ENCODE measurements around the gene LAD1. TPM values are rescaled to one million over a fixed set of nuclear protein-coding genes. Genes with fewer than 3 reads are reported as not detected.

Gene LAD1
- total RNA-seq, 1 experiment from 2014 or later: 0.10 TPM

DNA sequence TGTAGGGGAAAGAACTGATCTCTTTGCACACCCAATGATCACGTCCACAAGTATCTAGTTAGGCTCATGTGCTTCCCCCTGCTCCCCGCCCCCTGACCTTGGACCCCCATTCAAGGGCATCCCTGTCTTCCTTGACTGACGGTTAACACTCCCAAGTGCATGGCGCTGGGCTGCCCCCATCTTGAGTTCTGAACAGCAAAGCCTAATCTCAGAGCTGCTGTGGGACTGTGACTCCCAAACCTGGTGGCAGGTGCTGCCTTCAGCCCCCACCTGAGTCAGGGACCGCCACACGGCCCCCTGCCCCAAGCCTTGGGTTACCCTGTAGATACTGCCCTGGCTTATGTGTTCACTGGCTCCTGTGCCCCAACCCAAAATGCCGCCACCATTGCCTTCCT is 21.5 kb upstream of the LAD1 start:
- ATAC-seq (no peak), DNase-seq (ENCODE audit: low read depth, low spot score) (no peak)
- intact Hi-C loops (cut with micrococcal nuclease; ENCODE audit: unreplicated experiment): no loop called here
- H3K27me3 ChIP-seq (ENCODE audit: control insufficient read depth, insufficient read depth, low read length): peaks cover 3% of the 10 kb centered on the region
- no peak for TF ChIP-seq POLR2AphosphoS5 (IDR thresholded peaks at IDR 0.05; ENCODE audit: low read depth, low read length)
- H3K4me1 ChIP-seq (ENCODE audit: control insufficient read depth, insufficient read depth, low read length): no peaks in the 10 kb centered on the region
- ChIA-PET CTCF (interaction anchor here (0.6 to 1.7 kb wide), 2 partner anchors 15 to 28 kb away, joined by 4 to 5 read pairs; no protein-coding TSS in a partner anchor), POLR2A (no interaction called here)
- in situ Hi-C loops (cut with HindIII; ENCODE audit: low pct_unique_long_range_greater_than_20kb, low sequenced_read_pairs): no loop called here
- no peak overlapping the region for H3K27ac ChIP-seq (ENCODE audit: low read length)
- BruUV-seq (replicated peaks): no TSS peak
- H3K36me3 ChIP-seq (ENCODE audit: control insufficient read depth, insufficient read depth, low read length): no peaks in the 10 kb centered on the region
- no peaks in the 10 kb centered on the region for H3K9me3 ChIP-seq (ENCODE audit: control insufficient read depth, insufficient read depth, low read depth, low read length)
- H3K4me3 ChIP-seq (ENCODE audit: low read depth in 2 of 2, low read length in 2 of 2): no peak overlapping the region

DNA sequence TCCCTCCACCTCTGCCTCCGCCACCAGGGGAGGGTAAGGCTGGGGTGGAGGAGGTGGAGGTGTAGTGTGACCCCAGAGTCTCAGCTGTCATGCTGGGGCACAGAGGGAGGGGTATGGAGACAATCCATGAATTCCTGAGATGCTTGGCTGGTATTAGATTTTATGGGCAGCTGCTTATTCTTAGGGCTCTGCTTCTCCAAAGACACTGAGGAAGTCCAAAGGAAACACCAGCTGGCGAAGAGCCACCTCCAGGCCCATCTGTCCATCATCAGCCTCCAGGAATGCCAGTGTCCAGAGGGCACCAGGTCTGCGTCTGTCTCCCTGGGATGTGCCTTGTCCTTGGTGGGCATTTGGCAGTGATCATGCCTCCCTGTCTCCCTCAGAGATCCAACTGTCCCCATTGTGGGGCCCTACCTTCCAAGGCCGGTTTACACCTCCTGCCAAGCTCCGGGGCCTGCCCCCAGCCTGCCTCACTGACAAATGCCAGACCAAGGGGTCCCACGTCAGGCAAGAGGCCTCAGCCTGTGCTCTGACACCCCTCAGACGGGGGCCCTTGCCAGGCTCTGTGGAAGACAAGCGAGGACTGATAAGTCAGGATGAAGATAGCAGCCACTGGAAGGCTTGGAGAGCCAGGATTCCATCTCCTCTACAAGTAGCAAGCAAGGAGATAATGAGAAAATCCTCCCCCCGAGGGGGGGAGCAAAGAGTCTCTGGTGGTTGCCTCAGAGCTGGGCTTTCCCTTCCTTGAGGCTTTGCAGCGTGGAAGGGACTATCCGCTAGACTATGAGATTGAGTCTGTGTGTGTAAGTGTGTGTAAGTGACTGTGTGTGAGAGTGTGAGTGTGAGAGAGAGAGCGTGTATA is 20.9 kb upstream of the LAD1 start:
- Histone ChIP-seq H3K27me3 (ENCODE audit: control insufficient read depth, insufficient read depth, low read length) (peaks cover 4% of the 10 kb centered on the region), H3K4me3 (ENCODE audit: low read depth in 2 of 2, low read length in 2 of 2) (no peak overlapping the region), H3K4me1 (ENCODE audit: control insufficient read depth, insufficient read depth, low read length) (no peaks in the 10 kb centered on the region), H3K9me3 (ENCODE audit: control insufficient read depth, insufficient read depth, low read depth, low read length) (no peaks in the 10 kb centered on the region), H3K36me3 (ENCODE audit: control insufficient read depth, insufficient read depth, low read length) (no peaks in the 10 kb centered on the region), H3K27ac (ENCODE audit: low read length) (no peak overlapping the region)
- BruUV-seq (replicated peaks): no TSS peak
- ATAC-seq (0 out of 2 replicates have a peak, but pooled peaks have one; percentile 36), DNase-seq (ENCODE audit: low read depth, low spot score) (no peak)
- intact Hi-C loops (cut with micrococcal nuclease; ENCODE audit: unreplicated experiment) (no loop called here), in situ Hi-C loops (cut with HindIII; ENCODE audit: low pct_unique_long_range_greater_than_20kb, low sequenced_read_pairs) (no loop called here)
- CTCF ChIA-PET: interaction anchor here (1.7 kb wide), 1 partner anchor 16 kb away, joined by 5 read pairs; no protein-coding TSS in a partner anchor
- TF ChIP-seq SIN3A (IDR thresholded peaks at IDR 0.05; ENCODE audit: borderline replicate concordance, insufficient read depth, low read depth, low read length) (no peak), POLR2AphosphoS5 (IDR thresholded peaks at IDR 0.05; ENCODE audit: low read depth, low read length) (no peak), TCF7L2 (IDR thresholded peaks at IDR 0.05; ENCODE audit: low read depth, low read length) (no peak)
- TF ChIP-seq, protein P1, sequence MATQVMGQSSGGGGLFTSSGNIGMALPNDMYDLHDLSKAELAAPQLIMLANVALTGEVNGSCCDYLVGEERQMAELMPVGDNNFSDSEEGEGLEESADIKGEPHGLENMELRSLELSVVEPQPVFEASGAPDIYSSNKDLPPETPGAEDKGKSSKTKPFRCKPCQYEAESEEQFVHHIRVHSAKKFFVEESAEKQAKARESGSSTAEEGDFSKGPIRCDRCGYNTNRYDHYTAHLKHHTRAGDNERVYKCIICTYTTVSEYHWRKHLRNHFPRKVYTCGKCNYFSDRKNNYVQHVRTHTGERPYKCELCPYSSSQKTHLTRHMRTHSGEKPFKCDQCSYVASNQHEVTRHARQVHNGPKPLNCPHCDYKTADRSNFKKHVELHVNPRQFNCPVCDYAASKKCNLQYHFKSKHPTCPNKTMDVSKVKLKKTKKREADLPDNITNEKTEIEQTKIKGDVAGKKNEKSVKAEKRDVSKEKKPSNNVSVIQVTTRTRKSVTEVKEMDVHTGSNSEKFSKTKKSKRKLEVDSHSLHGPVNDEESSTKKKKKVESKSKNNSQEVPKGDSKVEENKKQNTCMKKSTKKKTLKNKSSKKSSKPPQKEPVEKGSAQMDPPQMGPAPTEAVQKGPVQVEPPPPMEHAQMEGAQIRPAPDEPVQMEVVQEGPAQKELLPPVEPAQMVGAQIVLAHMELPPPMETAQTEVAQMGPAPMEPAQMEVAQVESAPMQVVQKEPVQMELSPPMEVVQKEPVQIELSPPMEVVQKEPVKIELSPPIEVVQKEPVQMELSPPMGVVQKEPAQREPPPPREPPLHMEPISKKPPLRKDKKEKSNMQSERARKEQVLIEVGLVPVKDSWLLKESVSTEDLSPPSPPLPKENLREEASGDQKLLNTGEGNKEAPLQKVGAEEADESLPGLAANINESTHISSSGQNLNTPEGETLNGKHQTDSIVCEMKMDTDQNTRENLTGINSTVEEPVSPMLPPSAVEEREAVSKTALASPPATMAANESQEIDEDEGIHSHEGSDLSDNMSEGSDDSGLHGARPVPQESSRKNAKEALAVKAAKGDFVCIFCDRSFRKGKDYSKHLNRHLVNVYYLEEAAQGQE (IDR thresholded peaks at IDR 0.05; ENCODE audit: insufficient read depth in 1 of 2, low read depth in 2 of 2, low read length in 1 of 2): no peak
- TF ChIP-seq, protein P2, sequence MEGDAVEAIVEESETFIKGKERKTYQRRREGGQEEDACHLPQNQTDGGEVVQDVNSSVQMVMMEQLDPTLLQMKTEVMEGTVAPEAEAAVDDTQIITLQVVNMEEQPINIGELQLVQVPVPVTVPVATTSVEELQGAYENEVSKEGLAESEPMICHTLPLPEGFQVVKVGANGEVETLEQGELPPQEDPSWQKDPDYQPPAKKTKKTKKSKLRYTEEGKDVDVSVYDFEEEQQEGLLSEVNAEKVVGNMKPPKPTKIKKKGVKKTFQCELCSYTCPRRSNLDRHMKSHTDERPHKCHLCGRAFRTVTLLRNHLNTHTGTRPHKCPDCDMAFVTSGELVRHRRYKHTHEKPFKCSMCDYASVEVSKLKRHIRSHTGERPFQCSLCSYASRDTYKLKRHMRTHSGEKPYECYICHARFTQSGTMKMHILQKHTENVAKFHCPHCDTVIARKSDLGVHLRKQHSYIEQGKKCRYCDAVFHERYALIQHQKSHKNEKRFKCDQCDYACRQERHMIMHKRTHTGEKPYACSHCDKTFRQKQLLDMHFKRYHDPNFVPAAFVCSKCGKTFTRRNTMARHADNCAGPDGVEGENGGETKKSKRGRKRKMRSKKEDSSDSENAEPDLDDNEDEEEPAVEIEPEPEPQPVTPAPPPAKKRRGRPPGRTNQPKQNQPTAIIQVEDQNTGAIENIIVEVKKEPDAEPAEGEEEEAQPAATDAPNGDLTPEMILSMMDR (IDR thresholded peaks at IDR 0.05): no peak
- POLR2A ChIA-PET: no interaction called here

GRCh38 chr1:201419256-201419655 is 20.1 kb upstream of the LAD1 start:
- Histone ChIP-seq H3K9me3 (ENCODE audit: control insufficient read depth, insufficient read depth, low read depth, low read length) (no peaks in the 10 kb centered on the region), H3K36me3 (ENCODE audit: control insufficient read depth, insufficient read depth, low read length) (no peaks in the 10 kb centered on the region), H3K4me1 (ENCODE audit: control insufficient read depth, insufficient read depth, low read length) (no peaks in the 10 kb centered on the region), H3K27ac (ENCODE audit: low read length) (no peak overlapping the region), H3K27me3 (ENCODE audit: control insufficient read depth, insufficient read depth, low read length) (peaks cover 4% of the 10 kb centered on the region), H3K4me3 (ENCODE audit: low read depth in 2 of 2, low read length in 2 of 2) (no peak overlapping the region)
- no TSS peak for BruUV-seq (replicated peaks)
- no peak for ATAC-seq
- ChIA-PET CTCF (no interaction called here), POLR2A (no interaction called here)
- TF ChIP-seq POLR2AphosphoS5 (IDR thresholded peaks at IDR 0.05; ENCODE audit: low read depth, low read length): no peak
- no peak for TF ChIP-seq SIN3A (IDR thresholded peaks at IDR 0.05; ENCODE audit: borderline replicate concordance, insufficient read depth, low read depth, low read length)
- TF ChIP-seq, protein P2 (IDR thresholded peaks at IDR 0.05): no peak
- TF ChIP-seq, protein P1 (IDR thresholded peaks at IDR 0.05; ENCODE audit: insufficient read depth in 1 of 2, low read depth in 2 of 2, low read length in 1 of 2): no peak
- TF ChIP-seq TCF7L2 (IDR thresholded peaks at IDR 0.05; ENCODE audit: low read depth, low read length): no peak
- DNase-seq (ENCODE audit: low read depth, low spot score): no peak
- intact Hi-C loops (cut with micrococcal nuclease; ENCODE audit: unreplicated experiment) (no loop called here), in situ Hi-C loops (cut with HindIII; ENCODE audit: low pct_unique_long_range_greater_than_20kb, low sequenced_read_pairs) (no loop called here)
